ENCODE results near the gene NOTUM.
"Not testable (repeated sequence)": the region's sequence is repeated elsewhere in the genome, so short reads cannot be mapped to it uniquely, and the experiment has no call there.

- not testable (repeated sequence) for TF ChIP-seq CTCF (IDR thresholded peaks at IDR 0.05; ENCODE audit: borderline replicate concordance, extremely low read depth, low read length, poor library complexity, severe bottlenecking); EZH2 (IDR thresholded peaks at IDR 0.05; ENCODE audit: borderline replicate concordance, low read depth, low read length, severe bottlenecking)
These were observed 7.5 kb downstream of the NOTUM start for GRCh38 chr17:81953443-81953842.

All from DND-41 (cell line).